GM20000 (cell line): Measurements from ENCODE around the gene ARID3A.

Source experiments
- DNase-seq: peaks from one replicate; pipeline ENCODE4 v3.0.0; 2012; ENCODE audit warnings: low spot score
- CTCF ChIP-seq: IDR thresholded peaks from 2 replicates; pipeline ENCODE4 v1.5.1; 2012; ENCODE audit warnings: mild to moderate bottlenecking, control low read depth; ENCODE audit errors: extremely low read depth, missing control alignments

Gene ARID3A

DNA sequence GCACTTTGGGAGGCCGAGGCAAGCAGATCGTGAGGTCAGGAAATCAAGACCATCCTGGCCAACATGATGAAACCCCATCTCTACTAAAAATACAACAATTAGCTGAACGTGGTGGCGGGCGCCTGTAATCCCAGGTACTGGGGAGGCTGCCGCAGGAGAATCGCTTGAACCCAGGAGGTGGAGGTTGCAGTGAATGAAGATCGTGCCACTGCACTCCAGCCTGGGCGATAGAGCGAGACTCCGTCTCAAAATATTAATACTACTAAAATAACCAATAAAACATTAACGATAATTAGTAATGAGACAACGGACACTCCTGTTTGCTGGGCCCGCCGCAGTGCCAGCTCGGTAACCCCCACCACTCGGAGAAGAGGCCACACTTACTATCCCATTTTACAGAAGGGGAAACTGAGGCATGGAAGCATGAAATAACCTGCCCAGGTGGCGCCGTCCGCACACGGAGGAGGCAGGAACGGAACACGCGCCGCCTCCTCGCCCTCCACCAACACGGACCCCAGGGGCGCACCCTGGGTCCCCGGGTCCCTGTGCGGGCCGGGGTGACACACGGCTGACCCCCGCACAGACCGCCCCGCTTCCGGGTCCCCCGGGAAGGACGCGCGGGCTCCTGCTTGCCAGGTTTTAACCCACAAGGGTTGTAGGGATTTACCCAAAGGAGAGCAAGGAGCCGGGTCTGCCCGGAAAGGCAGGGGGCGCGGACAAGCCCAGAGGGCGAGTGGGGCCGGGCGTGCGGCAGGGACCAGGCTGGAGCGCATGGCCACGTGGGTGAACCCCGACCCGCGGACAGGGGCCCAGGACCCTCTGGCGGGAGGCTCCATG, 14.4 kb upstream of the ARID3A start:
- DNase-seq: no peak
- no peak for TF ChIP-seq CTCF

- peak; percentile 76 for DNase-seq
These were observed 13.4 kb upstream of the ARID3A start for GRCh38 chr19:912181-913079.

GRCh38 chr19:913080-913748, 12.6 kb upstream of the ARID3A start, which contains the start of gene R3HDM4:
R3HDM4 (minus strand) TSS chr19:913219; CDS start chr19:913157, 62 bp downstream.
- no peak for TF ChIP-seq CTCF
- peak; percentile 98 for DNase-seq

More at GRCh38 chr19:912181-913079, 13.4 kb upstream of the ARID3A start:
- no peak for TF ChIP-seq CTCF

GRCh38 chr19:916645-917322, 9.1 kb upstream of the ARID3A start:
- TF ChIP-seq CTCF: no peak
- no peak for DNase-seq

DNA sequence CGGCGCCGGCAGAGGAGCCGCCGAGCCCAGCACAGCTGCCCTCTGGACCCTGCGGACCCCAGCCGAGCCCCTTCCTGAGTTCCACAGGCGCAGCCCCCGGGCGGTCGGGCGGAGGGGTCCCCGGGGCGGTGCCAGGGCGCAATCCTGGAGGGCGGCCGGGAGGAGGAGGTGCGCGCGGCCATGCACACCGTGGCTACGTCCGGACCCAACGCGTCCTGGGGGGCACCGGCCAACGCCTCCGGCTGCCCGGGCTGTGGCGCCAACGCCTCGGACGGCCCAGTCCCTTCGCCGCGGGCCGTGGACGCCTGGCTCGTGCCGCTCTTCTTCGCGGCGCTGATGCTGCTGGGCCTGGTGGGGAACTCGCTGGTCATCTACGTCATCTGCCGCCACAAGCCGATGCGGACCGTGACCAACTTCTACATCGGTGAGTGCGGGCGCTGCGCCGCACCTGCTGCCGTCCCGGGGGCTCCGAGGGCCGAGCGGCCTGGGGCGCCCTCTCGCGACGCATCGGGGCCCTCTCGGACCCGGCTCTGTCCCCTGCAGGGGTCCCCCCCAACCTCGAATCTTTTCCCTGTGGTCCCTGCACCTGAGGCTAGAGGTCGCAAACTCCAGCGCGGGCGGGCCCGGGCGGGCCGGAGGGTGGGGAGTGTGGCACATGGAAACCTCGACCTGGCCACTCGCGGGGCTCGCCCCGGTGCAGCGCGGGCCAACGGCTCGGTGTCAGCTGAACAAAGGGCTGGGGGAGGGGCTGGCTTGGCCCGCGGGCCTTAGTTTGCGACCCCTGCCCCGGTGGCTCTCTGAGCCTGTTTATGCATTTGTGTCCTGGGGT, 8.3 kb upstream of the ARID3A start, which contains the start of gene KISS1R:
KISS1R (plus strand) TSS at position 11 of the 829 bp plus-strand sequence; CDS start at position 181, 170 bp downstream.
- peak; percentile 85 for DNase-seq
- peak; percentile 68 for TF ChIP-seq CTCF

DNA sequence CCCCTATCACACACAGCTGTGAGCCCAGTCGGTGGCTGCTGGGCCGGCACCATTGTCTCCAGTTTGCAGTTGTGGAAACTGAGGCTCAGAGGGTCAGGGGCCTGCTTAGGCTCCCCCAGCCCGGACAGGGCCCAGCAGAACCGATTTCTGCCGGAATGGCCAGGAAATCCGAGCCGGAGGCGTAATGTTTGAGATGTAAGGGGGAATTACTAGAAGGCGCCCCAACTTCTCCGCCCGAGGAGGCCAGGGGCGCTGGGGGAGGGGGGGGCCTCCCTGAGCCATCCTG, 7.7 kb upstream of the ARID3A start:
- TF ChIP-seq CTCF: no peak
- no peak for DNase-seq
